Measurements from ENCODE around the gene PCGF5. TPM values are rescaled to one million over a fixed set of nuclear protein-coding genes. Genes with fewer than 3 reads are reported as not detected.
"Not testable (repeated sequence)": the region's sequence is repeated elsewhere in the genome, so short reads cannot be mapped to it uniquely, and the experiment has no call there.

The PCGF5 gene
- total and polyA plus RNA-seq, 8 donors, result 19.7 to 47.2 (median 21.4) TPM

- no peak for TF ChIP-seq CTCF (IDR thresholded peaks at IDR 0.05)
- Histone ChIP-seq H3K27me3 (no peaks in the 10 kb centered on the region), H3K27ac (no peak overlapping the region), H3K4me1 (no peaks in the 10 kb centered on the region), H3K9me3 (no peaks in the 10 kb centered on the region), H3K36me3 (peaks cover 0 to 25% of the 10 kb centered on the region in 2 donors), H3K4me3 (no peak overlapping the region)
- intact Hi-C loops (cut with DNase I), result loop anchor here (5.0 to 10.0 kb wide), 3 partner anchors 245 to 345 kb away; no protein-coding TSS in a partner anchor
- ATAC-seq (no peak), DNase-seq (no peak)
Measured at GRCh38 chr10:91249700-91250099, 29.2 kb downstream of the PCGF5 start.

GRCh38 chr10:91250341-91250740 is 29.9 kb downstream of the PCGF5 start:
- no peak for TF ChIP-seq CTCF (IDR thresholded peaks at IDR 0.05)
- ATAC-seq (no peak), DNase-seq (no peak)
- Histone ChIP-seq H3K9me3 (no peaks in the 10 kb centered on the region), H3K4me3 (no peak overlapping the region), H3K36me3 (peaks cover 0 to 31% of the 10 kb centered on the region in 2 donors), H3K27me3 (no peaks in the 10 kb centered on the region), H3K27ac (no peak overlapping the region), H3K4me1 (no peaks in the 10 kb centered on the region)
- intact Hi-C loops (cut with DNase I), result loop anchor here (5.0 to 10.0 kb wide), 2 partner anchors 338 to 346 kb away; no protein-coding TSS in a partner anchor

GRCh38 chr10:91251430-91252056 is 31.1 kb downstream of the PCGF5 start:
- ATAC-seq, result peak; percentile 90
- intact Hi-C loops (cut with DNase I), result loop anchor here (5.0 to 10.0 kb wide), 2 partner anchors 339 to 347 kb away; no protein-coding TSS in a partner anchor
- TF ChIP-seq CTCF (IDR thresholded peaks at IDR 0.05), result peak; percentile 83 to 85
- Histone ChIP-seq H3K27ac (no peak overlapping the region), H3K27me3 (no peaks in the 10 kb centered on the region), H3K36me3 (peaks cover 0 to 42% of the 10 kb centered on the region in 2 donors), H3K4me1 (no peaks in the 10 kb centered on the region), H3K9me3 (no peaks in the 10 kb centered on the region), H3K4me3 (no peak overlapping the region)
- DNase-seq, result peak in 2 of 4 donors; percentile 52 to 74

GRCh38 chr10:91253300-91253699 is 32.8 kb downstream of the PCGF5 start:
- Histone ChIP-seq H3K4me1 (no peaks in the 10 kb centered on the region), H3K4me3 (no peak overlapping the region), H3K9me3 (no peaks in the 10 kb centered on the region), H3K27ac (no peak overlapping the region), H3K27me3 (no peaks in the 10 kb centered on the region), H3K36me3 (peaks cover 0 to 51% of the 10 kb centered on the region in 2 donors)
- no peak for ATAC-seq
- TF ChIP-seq CTCF (IDR thresholded peaks at IDR 0.05), result no peak
- intact Hi-C loops (cut with DNase I), result loop anchor here (5.0 to 10.0 kb wide), 2 partner anchors 341 to 348 kb away; no protein-coding TSS in a partner anchor
- DNase-seq, result no peak

- H3K4me3 ChIP-seq, result no peak overlapping the region
- no peak for ATAC-seq
- no peak overlapping the region for H3K27ac ChIP-seq
- H3K27me3 ChIP-seq, result no peaks in the 10 kb centered on the region
- TF ChIP-seq CTCF (IDR thresholded peaks at IDR 0.05), result no peak
- H3K9me3 ChIP-seq, result no peaks in the 10 kb centered on the region
- no peak for DNase-seq
- intact Hi-C loops (cut with DNase I), result loop anchor here in 1 of 2 donors (10.0 kb wide), 1 partner anchor 353 kb away; no protein-coding TSS in a partner anchor
- H3K36me3 ChIP-seq, result peaks cover 0 to 51% of the 10 kb centered on the region in 2 donors
- H3K4me1 ChIP-seq, result no peaks in the 10 kb centered on the region
Measured at GRCh38 chr10:91257310-91257709, 36.8 kb downstream of the PCGF5 start.

GRCh38 chr10:91260417-91260816 is 40.0 kb downstream of the PCGF5 start:
- ATAC-seq; H3K4me3 ChIP-seq; H3K4me1 ChIP-seq; intact Hi-C loops (cut with DNase I); H3K9me3 ChIP-seq; H3K27me3 ChIP-seq; DNase-seq; H3K27ac ChIP-seq: not testable (repeated sequence)
- peaks cover 0 to 22% of the 10 kb centered on the region in 2 donors for H3K36me3 ChIP-seq

Measured in left lung (tissue), 10 donors.